Neural progenitor cell (in vitro differentiated cells): Measurements from ENCODE around the gene CHAF1A. TPM values are rescaled to one million over a fixed set of nuclear protein-coding genes. Genes with fewer than 3 reads are reported as not detected.

Experiments
- DNase-seq: peaks from one replicate; pipeline ENCODE4 v3.0.0-alpha.2; 2016; ENCODE audit warnings: low spot score
- H2AFZ ChIP-seq: fragments of 200-600 bp; sonication (generic); replicated peaks from 2 replicates; pipeline ENCODE4 v1.6.1; 2016; ENCODE audit warnings: antibody characterized with exemption
- H3F3A ChIP-seq: fragments of 200-600 bp; sonication (generic); 2 replicates; pipeline ENCODE4 v1.6.1; 2016; ENCODE audit warnings: antibody characterized with exemption, low read depth
- H3K27ac ChIP-seq: fragments of 200-600 bp; sonication (generic); 2 replicates; pipeline ENCODE4 v1.5.1; 2016; ENCODE audit warnings: mild to moderate bottlenecking
- H3K27me3 ChIP-seq: fragments of 200-600 bp; sonication (generic); 2 replicates; pipeline ENCODE4 v1.6.1; 2016; ENCODE audit warnings: mild to moderate bottlenecking, moderate library complexity
- H3K36me3 ChIP-seq: fragments of 200-600 bp; sonication (generic); 2 replicates; pipeline ENCODE4 v1.5.1; 2016
- H3K4me1 ChIP-seq: fragments of 200-600 bp; sonication (generic); 2 replicates; pipeline ENCODE4 v1.6.1; 2016; ENCODE audit warnings: mixed run types
- H3K4me2 ChIP-seq: fragments of 200-600 bp; sonication (generic); 2 replicates; pipeline ENCODE4 v1.6.1; 2016
- H3K4me3 ChIP-seq: fragments of 200-600 bp; sonication (generic); 2 replicates; pipeline ENCODE4 v1.5.1; 2016
- H3K79me2 ChIP-seq: fragments of 200-600 bp; sonication (generic); 2 replicates; pipeline ENCODE4 v1.6.1; 2016; ENCODE audit warnings: low read depth
- H3K9ac ChIP-seq: fragments of 200-600 bp; sonication (generic); 2 replicates; pipeline ENCODE4 v1.6.1; 2016
- H3K9me3 ChIP-seq: fragments of 200-600 bp; sonication (generic); 2 replicates; pipeline ENCODE4 v1.5.1; 2016; ENCODE audit warnings: low read depth
- H4K20me1 ChIP-seq: fragments of 200-600 bp; sonication (generic); 2 replicates; pipeline ENCODE4 v1.6.1; 2016; ENCODE audit warnings: low read depth
- H3K27ac Mint-ChIP-seq: 3 replicates; pipeline ENCODE4 v1.8.0; 2021; ENCODE audit warnings: mixed read lengths
- H3K27me3 Mint-ChIP-seq: 2 replicates; pipeline ENCODE4 v1.8.0; 2022; ENCODE audit warnings: low read depth, mild to moderate bottlenecking, inconsistent platforms, moderate library complexity, mixed read lengths; ENCODE audit not compliant: insufficient read depth
- H3K36me3 Mint-ChIP-seq: 3 replicates; pipeline ENCODE4 v1.8.0; 2021; ENCODE audit warnings: mixed read lengths
- H3K4me1 Mint-ChIP-seq: 3 replicates; pipeline ENCODE4 v1.8.0; 2021; ENCODE audit warnings: mixed read lengths
- H3K4me3 Mint-ChIP-seq: 3 replicates; pipeline ENCODE4 v1.8.0; 2021; ENCODE audit warnings: mild to moderate bottlenecking, moderate library complexity, mixed read lengths
- H3K9me3 Mint-ChIP-seq: 3 replicates; pipeline ENCODE4 v1.8.0; 2020; ENCODE audit warnings: mixed read lengths
- EZH2 ChIP-seq: fragments of 200-600 bp; sonication (generic); IDR thresholded peaks from 2 replicates; pipeline ENCODE4 v1.6.1; 2017; ENCODE audit warnings: antibody characterized with exemption, mild to moderate bottlenecking, moderate library complexity
- EZH2phosphoT487 ChIP-seq: fragments of 200-600 bp; sonication (generic); IDR thresholded peaks from 2 replicates; pipeline ENCODE4 v1.6.1; 2017; ENCODE audit warnings: antibody characterized with exemption
- total RNA-seq: library from RNA; depleted of rRNA; stranded (reverse); fragments of >200 nt; gene quantifications from 2 replicates; pipeline ENCODE4 v1.2.3, GENCODE V29; 2015; ENCODE audit warnings: low replicate concordance
- TF ChIP-seq, protein P1 (sequence below): fragments of 200-600 bp; sonication (generic); IDR thresholded peaks from 2 replicates; pipeline ENCODE4 v1.5.1; 2017; ENCODE audit warnings: antibody characterized with exemption, mild to moderate bottlenecking

Gene CHAF1A
- total RNA-seq, 1 donor from 2014 or later, result 37.5 TPM

DNA sequence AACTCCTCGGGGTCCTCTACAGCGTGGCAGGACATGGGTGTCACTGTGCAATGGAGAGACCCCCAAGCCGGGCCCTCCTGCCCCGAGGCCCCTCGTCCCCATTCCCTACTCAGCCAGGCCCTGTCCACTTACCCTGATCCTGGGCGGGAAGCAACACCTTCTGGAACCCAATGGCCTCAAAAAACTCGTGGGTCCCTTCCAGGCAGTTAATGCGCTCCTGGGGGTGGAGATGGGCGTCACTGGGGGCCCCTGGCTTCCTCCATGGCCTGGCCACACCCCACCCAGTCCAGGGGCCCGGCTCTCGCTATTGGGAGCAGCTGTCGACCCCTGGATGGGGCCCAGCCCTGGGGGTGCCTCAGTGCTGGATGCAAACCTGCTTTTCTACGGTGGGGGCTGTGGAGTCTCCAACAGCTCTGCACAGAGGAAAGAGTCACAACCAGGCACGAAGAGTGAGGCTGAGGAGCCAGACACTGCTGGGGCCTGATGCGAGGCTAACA, 44.3 kb downstream of the CHAF1A start:
- no peaks in the 10 kb centered on the region for H3K9me3 Mint-ChIP-seq
- no peak overlapping the region for H3K27ac ChIP-seq

DNA sequence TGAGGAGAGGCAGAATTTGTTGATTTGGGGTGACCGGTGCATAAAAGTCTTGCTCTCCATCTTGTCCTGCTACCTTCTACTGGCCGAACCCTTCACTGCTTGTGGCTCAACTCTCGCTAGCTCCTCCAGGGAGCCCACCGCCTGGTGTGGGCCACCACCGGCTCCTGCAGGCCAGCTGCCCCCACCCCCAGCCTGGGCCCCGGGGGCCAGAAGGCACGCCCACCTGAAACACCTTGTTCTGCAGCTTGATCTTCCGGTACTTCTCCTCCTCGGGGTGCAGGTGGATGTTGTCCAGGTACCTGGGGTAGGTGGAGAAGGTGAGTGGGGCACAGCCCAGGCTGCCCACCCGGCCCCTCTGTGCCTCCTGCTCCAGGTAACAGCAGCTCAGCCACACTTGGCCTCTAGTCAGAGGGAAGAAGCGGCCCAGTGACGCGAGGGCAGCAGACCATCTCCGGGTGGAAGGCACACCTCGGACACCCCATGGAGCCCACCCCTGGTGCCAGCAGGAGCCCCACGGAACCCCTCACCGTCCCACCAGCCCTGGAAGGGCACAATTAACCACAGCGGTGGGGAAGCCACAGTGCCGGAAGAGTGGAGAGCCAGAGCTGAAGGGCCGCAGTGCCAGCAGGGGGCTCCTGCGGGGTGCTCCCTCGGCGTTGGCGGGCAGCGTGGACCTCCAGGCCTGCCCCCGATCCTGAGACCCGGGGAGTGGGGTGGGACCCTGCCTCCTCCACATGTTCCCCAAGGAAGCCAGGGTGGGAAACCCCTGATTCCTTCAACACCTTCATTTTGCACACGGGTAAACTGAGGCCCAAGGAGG, 45.1 kb downstream of the CHAF1A start:
- peaks cover 13% of the 10 kb centered on the region for H4K20me1 ChIP-seq
- H3K9me3 ChIP-seq, result no peaks in the 10 kb centered on the region
- H2AFZ ChIP-seq, result no peak overlapping the region
- H3K4me3 ChIP-seq, result no peak overlapping the region
- Mint-ChIP-seq H3K4me1 (peaks cover 2% of the 10 kb centered on the region), H3K4me3 (no peak overlapping the region), H3K9me3 (no peaks in the 10 kb centered on the region), H3K27me3 (peaks cover 3% of the 10 kb centered on the region), H3K36me3 (peaks cover 11% of the 10 kb centered on the region), H3K27ac (no peak overlapping the region)
- H3F3A ChIP-seq, result peaks cover 9% of the 10 kb centered on the region
- no peaks in the 10 kb centered on the region for H3K36me3 ChIP-seq
- DNase-seq, result no peak
- no peaks in the 10 kb centered on the region for H3K4me1 ChIP-seq
- TF ChIP-seq, protein P1, sequence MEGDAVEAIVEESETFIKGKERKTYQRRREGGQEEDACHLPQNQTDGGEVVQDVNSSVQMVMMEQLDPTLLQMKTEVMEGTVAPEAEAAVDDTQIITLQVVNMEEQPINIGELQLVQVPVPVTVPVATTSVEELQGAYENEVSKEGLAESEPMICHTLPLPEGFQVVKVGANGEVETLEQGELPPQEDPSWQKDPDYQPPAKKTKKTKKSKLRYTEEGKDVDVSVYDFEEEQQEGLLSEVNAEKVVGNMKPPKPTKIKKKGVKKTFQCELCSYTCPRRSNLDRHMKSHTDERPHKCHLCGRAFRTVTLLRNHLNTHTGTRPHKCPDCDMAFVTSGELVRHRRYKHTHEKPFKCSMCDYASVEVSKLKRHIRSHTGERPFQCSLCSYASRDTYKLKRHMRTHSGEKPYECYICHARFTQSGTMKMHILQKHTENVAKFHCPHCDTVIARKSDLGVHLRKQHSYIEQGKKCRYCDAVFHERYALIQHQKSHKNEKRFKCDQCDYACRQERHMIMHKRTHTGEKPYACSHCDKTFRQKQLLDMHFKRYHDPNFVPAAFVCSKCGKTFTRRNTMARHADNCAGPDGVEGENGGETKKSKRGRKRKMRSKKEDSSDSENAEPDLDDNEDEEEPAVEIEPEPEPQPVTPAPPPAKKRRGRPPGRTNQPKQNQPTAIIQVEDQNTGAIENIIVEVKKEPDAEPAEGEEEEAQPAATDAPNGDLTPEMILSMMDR, result no peak
- TF ChIP-seq EZH2phosphoT487 (no peak), EZH2 (no peak)
- no peaks in the 10 kb centered on the region for H3K27me3 ChIP-seq
- H3K9ac ChIP-seq, result no peak overlapping the region
- H3K79me2 ChIP-seq, result no peaks in the 10 kb centered on the region
- no peak overlapping the region for H3K4me2 ChIP-seq
- no peak overlapping the region for H3K27ac ChIP-seq

More for the DNA sequence above, 44.3 kb downstream of the CHAF1A start:
- no peak overlapping the region for H2AFZ ChIP-seq
- H3K4me3 Mint-ChIP-seq, result no peak overlapping the region
- no peaks in the 10 kb centered on the region for H3K79me2 ChIP-seq
- no peak for DNase-seq
- no peaks in the 10 kb centered on the region for H3K9me3 ChIP-seq
- peaks cover 5% of the 10 kb centered on the region for H3K27me3 Mint-ChIP-seq
- peaks cover 11% of the 10 kb centered on the region for H3K36me3 Mint-ChIP-seq
- H3K9ac ChIP-seq, result no peak overlapping the region
- no peak overlapping the region for H3K27ac Mint-ChIP-seq
- peaks cover 2% of the 10 kb centered on the region for H3K4me1 Mint-ChIP-seq
- TF ChIP-seq EZH2 (no peak), EZH2phosphoT487 (no peak)
- TF ChIP-seq, protein P1, result no peak
- no peak overlapping the region for H3K4me3 ChIP-seq
- H3K27me3 ChIP-seq, result no peaks in the 10 kb centered on the region
- no peaks in the 10 kb centered on the region for H3K4me1 ChIP-seq
- H3F3A ChIP-seq, result peaks cover 9% of the 10 kb centered on the region
- no peaks in the 10 kb centered on the region for H3K36me3 ChIP-seq
- H4K20me1 ChIP-seq, result peaks cover 19% of the 10 kb centered on the region
- no peak overlapping the region for H3K4me2 ChIP-seq

DNA sequence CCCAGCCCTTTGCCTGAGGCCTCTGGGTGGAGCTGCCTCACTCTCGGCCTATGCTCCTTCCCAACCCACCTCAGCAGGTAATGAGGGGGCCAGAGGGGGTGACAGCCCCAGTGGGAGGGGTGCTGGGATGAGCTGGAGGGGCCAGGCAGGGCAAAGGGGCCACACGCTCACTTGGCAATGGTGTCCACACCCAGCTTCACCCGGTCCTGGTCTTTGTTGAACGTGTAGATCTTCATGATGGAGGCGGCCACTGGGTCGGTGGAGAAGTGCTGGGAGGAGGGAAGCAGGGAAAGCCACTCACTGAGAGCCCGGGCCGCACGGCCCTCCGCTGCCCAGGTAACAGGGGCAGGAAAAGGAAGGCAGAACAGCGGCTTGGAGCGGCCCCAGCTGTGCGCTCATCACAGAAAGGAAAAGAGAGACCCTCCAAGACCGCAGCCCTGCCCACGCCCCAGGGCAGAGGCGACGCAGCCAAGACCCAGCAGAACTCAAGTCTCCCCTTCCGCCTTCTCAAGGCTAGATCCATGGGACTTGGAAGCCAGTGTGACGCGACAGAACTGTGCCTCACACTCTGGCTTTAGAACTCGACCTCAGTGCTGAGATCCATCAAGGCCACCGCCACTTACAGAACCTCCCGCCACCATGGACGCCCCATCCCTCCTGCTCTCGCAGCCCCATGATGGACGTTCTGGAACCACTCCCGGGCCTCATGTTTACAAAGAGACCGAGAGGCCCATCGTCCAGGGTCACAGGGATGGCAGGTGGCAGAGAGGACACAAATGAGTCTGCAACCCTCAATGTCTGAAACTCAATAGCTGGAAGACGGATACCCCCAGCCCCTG, 45.9 kb downstream of the CHAF1A start:
- no peaks in the 10 kb centered on the region for H3K27me3 ChIP-seq
- no peaks in the 10 kb centered on the region for H3K9me3 ChIP-seq
- H4K20me1 ChIP-seq, result peaks cover 9% of the 10 kb centered on the region
- TF ChIP-seq, protein P1, result no peak
- TF ChIP-seq EZH2phosphoT487, result no peak
- H3K79me2 ChIP-seq, result no peaks in the 10 kb centered on the region
- H3K4me2 ChIP-seq, result no peak overlapping the region
- H3K9me3 Mint-ChIP-seq, result no peaks in the 10 kb centered on the region
- no peak overlapping the region for H3K9ac ChIP-seq
- H3K4me3 Mint-ChIP-seq, result no peak overlapping the region
- no peak for DNase-seq
- H3K27ac Mint-ChIP-seq, result no peak overlapping the region
- no peaks in the 10 kb centered on the region for H3K4me1 ChIP-seq
- no peak overlapping the region for H2AFZ ChIP-seq
- H3K27me3 Mint-ChIP-seq, result peaks cover 3% of the 10 kb centered on the region
- H3K36me3 ChIP-seq, result no peaks in the 10 kb centered on the region
- H3F3A ChIP-seq, result peaks cover 14% of the 10 kb centered on the region
- H3K4me1 Mint-ChIP-seq, result peaks cover 2% of the 10 kb centered on the region
- no peak overlapping the region for H3K4me3 ChIP-seq
- H3K36me3 Mint-ChIP-seq, result peaks cover 11% of the 10 kb centered on the region
- no peak overlapping the region for H3K27ac ChIP-seq
